Endothelial cell of umbilical vein (primary cell): ENCODE measurements around the gene ANKS1A. TPM values are rescaled to one million over a fixed set of nuclear protein-coding genes. Genes with fewer than 3 reads are reported as not detected.

Experiments
- BruUV-seq: library from RNA; stranded (reverse); fragments of 400-500 nt; replicated peaks from 2 replicates; lab custom pipeline; 2021; lab: Mats Ljungman, UMichigan
- CTCF ChIA-PET: fragments of 300-600, 350-600 bp; sonication (Branson Sonifier 250); formaldehyde crosslinking; loops from one replicate; lab custom pipeline; 2021; ENCODE audit warnings: antibody characterized with exemption, inconsistent platforms; lab: Charles Lee
- POLR2A ChIA-PET: fragments of 300-600, 350-600 bp; sonication (Branson Sonifier 250); formaldehyde crosslinking; loops from one replicate; lab custom pipeline; 2021; ENCODE audit warnings: antibody characterized with exemption, inconsistent platforms; lab: Charles Lee
- DNase-seq: peaks from one replicate; pipeline ENCODE4 v3.0.0-alpha.2; 2011; ENCODE audit warnings: low read depth, low spot score
- FAIRE-seq: peaks from 2 replicates; lab custom pipeline; 2011; peaks lifted over from hg19 to GRCh38; lab: Jason Lieb, UNC
- H2AFZ ChIP-seq: 2 replicates; pipeline ENCODE4 v1.6.0; 2012; ENCODE audit warnings: low read depth, low read length, control low read depth, inconsistent platforms
- H3K27ac ChIP-seq: 2 replicates; pipeline ENCODE4 v1.5.1; 2011; ENCODE audit warnings: low read depth, mild to moderate bottlenecking, control low read depth, low read length, moderate library complexity; ENCODE audit not compliant: insufficient read depth
- H3K27me3 ChIP-seq, 2 experiments: 2 replicates each; pipeline versions ENCODE4 v1.6.0 to v1.6.1; 2011; ENCODE audit warnings: low read length in 2 of 2, mixed read lengths in 1 of 2; ENCODE audit not compliant: control insufficient read depth in 2 of 2, insufficient read depth in 2 of 2
- H3K36me3 ChIP-seq, 2 experiments: 2 replicates in 1 of 2; 3 replicates in 1 of 2; pipeline ENCODE4 v1.5.1; 2011; ENCODE audit warnings: low read length in 2 of 2, mild to moderate bottlenecking in 1 of 2, moderate library complexity in 1 of 2; ENCODE audit not compliant: control insufficient read depth in 2 of 2, insufficient read depth in 2 of 2; ENCODE audit errors: extremely low read depth in 1 of 2
- H3K4me1 ChIP-seq: 3 replicates; pipeline ENCODE4 v1.5.1; 2011; ENCODE audit warnings: mild to moderate bottlenecking, low read length; ENCODE audit not compliant: control insufficient read depth, insufficient read depth; ENCODE audit errors: extremely low read depth
- H3K4me2 ChIP-seq: 2 replicates; pipeline ENCODE4 v1.6.1; 2011; ENCODE audit warnings: low read length, control low read depth, mixed read lengths; ENCODE audit not compliant: insufficient read depth
- H3K4me3 ChIP-seq, 3 experiments: fragments of 200-600 bp in 1 of 3; sonication (generic), shearing (Covaris generic) in 1 of 3; replicated peaks in 1 of 3; 2 replicates each; pipeline ENCODE4 v1.5.1; 2011 to 2016; ENCODE audit warnings: control low read depth in 3 of 3, low read length in 3 of 3, mild to moderate bottlenecking in 2 of 3, inconsistent platforms in 1 of 3, low read depth in 1 of 3, moderate library complexity in 1 of 3; ENCODE audit not compliant: insufficient read depth in 1 of 3
- H3K79me2 ChIP-seq: 2 replicates; pipeline ENCODE4 v1.6.0; 2012; ENCODE audit warnings: low read length, inconsistent platforms; ENCODE audit not compliant: control insufficient read depth, insufficient read depth
- H3K9ac ChIP-seq: replicated peaks from 2 replicates; pipeline ENCODE3; 2011; ENCODE audit warnings: low read length, control low read depth; ENCODE audit not compliant: insufficient read depth; ENCODE audit errors: extremely low read depth
- H3K9me1 ChIP-seq: replicated peaks from 3 replicates; pipeline ENCODE4 v1.6.0; 2011; ENCODE audit warnings: mild to moderate bottlenecking, low read length; ENCODE audit not compliant: control insufficient read depth, insufficient read depth; ENCODE audit errors: extremely low read depth
- H3K9me3 ChIP-seq: replicated peaks from 2 replicates; pipeline ENCODE4 v1.5.1; 2012; ENCODE audit warnings: low read length, inconsistent platforms; ENCODE audit not compliant: control insufficient read depth, insufficient read depth
- H4K20me1 ChIP-seq: replicated peaks from 2 replicates; pipeline ENCODE3; 2011; ENCODE audit warnings: mild to moderate bottlenecking, low read length; ENCODE audit not compliant: control insufficient read depth, insufficient read depth; ENCODE audit errors: extremely low read depth
- CTCF ChIP-seq, 2 donors: IDR thresholded peaks; 1 replicate in 1 of 2; 2 replicates in 1 of 2; pipeline ENCODE4 v1.5.1; 2011; ENCODE audit warnings: low read length in 2 of 2, mild to moderate bottlenecking in 2 of 2, moderate library complexity in 2 of 2, control low read depth in 1 of 2, inconsistent platforms in 1 of 2, low read depth in 1 of 2; ENCODE audit not compliant: insufficient read depth in 1 of 2; ENCODE audit errors: extremely low read depth in 1 of 2
- EZH2 ChIP-seq: IDR thresholded peaks from 2 replicates; pipeline ENCODE4 v1.6.1; 2012; ENCODE audit warnings: borderline replicate concordance, low read depth, mild to moderate bottlenecking, moderate library complexity, low read length, inconsistent platforms; ENCODE audit not compliant: severe bottlenecking
- FOS ChIP-seq: IDR thresholded peaks from 2 replicates; pipeline ENCODE4 v1.6.1; 2011; ENCODE audit warnings: mild to moderate bottlenecking, low read length, moderate library complexity, borderline replicate concordance; ENCODE audit not compliant: insufficient read depth
- GATA2 ChIP-seq: IDR thresholded peaks from 2 replicates; pipeline ENCODE4 v1.7.0; 2011; ENCODE audit warnings: low read depth, mild to moderate bottlenecking, moderate library complexity, mixed read lengths, low read length; ENCODE audit not compliant: insufficient read length, insufficient read depth
- JUN ChIP-seq: IDR thresholded peaks from 2 replicates; pipeline ENCODE4 v1.6.1; 2011; ENCODE audit warnings: borderline replicate concordance, low read depth; ENCODE audit not compliant: insufficient read length, insufficient read depth
- MAX ChIP-seq: IDR thresholded peaks from 2 replicates; pipeline ENCODE4 v1.6.1; 2011; ENCODE audit not compliant: insufficient read depth, insufficient read length
- MYC ChIP-seq: IDR thresholded peaks from one replicate; pipeline ENCODE4 v1.6.1; 2011; ENCODE audit warnings: mild to moderate bottlenecking, low read depth, low read length
- POLR2A ChIP-seq: IDR thresholded peaks from 2 replicates; pipeline ENCODE4 v1.6.1; 2012; ENCODE audit warnings: low read depth, mild to moderate bottlenecking, control low read depth, low read length
- POLR2AphosphoS5 ChIP-seq: IDR thresholded peaks from 2 replicates; pipeline ENCODE4 v1.6.1; 2012; ENCODE audit warnings: low read depth, mild to moderate bottlenecking, control low read depth, low read length, moderate library complexity; ENCODE audit not compliant: insufficient read depth
- dilution Hi-C: fragments of 300-500 bp; cut with MboI; formaldehyde crosslinking; loops from one replicate; pipeline ENCODE4 v1.15.0; 2019; ENCODE audit warnings: low sequenced_read_pairs; ENCODE audit not compliant: extremely low pct_ligation_motif_present
- intact Hi-C: fragments of 100-400 bp; cut with micrococcal nuclease; formaldehyde crosslinking; loops from one replicate; pipeline ENCODE4 v1.10.0; 2022
- polyA plus RNA-seq, 4 experiments: library from polyadenylated mRNA; depleted of rRNA in 3 of 4; stranded (reverse) in 3 of 4; unstranded in 1 of 4; fragments of >200 nt; gene quantifications; 2 replicates each; pipeline versions ENCODE4 v1.2.1 to v1.2.3, GENCODE V29; 2011 to 2012; ENCODE audit warnings: missing spikeins in 1 of 4
- total RNA-seq: library from RNA; stranded (reverse); gene quantifications from 2 replicates; pipeline ENCODE4 v1.2.3, GENCODE V29; 2021

Gene ANKS1A
- total and polyA plus RNA-seq, 2 donors (not counting 3 experiments of a cell fraction or from before 2014, with no cell fraction given): 8.9 to 26.1 TPM

GRCh38 chr6:35040398-35040797 lies 151.3 kb downstream of the ANKS1A start:
- Histone ChIP-seq H3K4me1 (peaks cover 43% of the 10 kb centered on the region), H4K20me1 (no peaks in the 10 kb centered on the region), H3K4me3 (no peak overlapping the region), H3K36me3 (no peaks in the 10 kb centered on the region), H3K9me1 (no peaks in the 10 kb centered on the region), H3K27me3 (no peaks in the 10 kb centered on the region), H3K27ac (no peak overlapping the region), H3K9ac (no peak overlapping the region), H3K4me2 (no peak overlapping the region), H2AFZ (no peak overlapping the region), H3K9me3 (no peaks in the 10 kb centered on the region), H3K79me2 (no peaks in the 10 kb centered on the region)
- ChIA-PET CTCF (interaction anchor here (1.3 to 1.6 kb wide), 2 partner anchors 14 to 54 kb away, joined by 5 read pairs; no protein-coding TSS in a partner anchor), POLR2A (no interaction called here)
- BruUV-seq: no TSS peak
- FAIRE-seq: no peak
- no peak for DNase-seq
- TF ChIP-seq GATA2: no peak
- no peak for TF ChIP-seq MAX
- no peak for TF ChIP-seq CTCF (IDR thresholded peaks at IDR 0.05; ENCODE audit: extremely low read depth in 1 of 2, insufficient read depth in 1 of 2, low read depth in 1 of 2, low read length in 2 of 2)
- no peak for TF ChIP-seq POLR2A
- TF ChIP-seq EZH2: no peak
- no peak for TF ChIP-seq MYC
- no peak for TF ChIP-seq POLR2AphosphoS5
- TF ChIP-seq FOS: no peak
- TF ChIP-seq JUN: no peak
- intact Hi-C loops (no loop called here), dilution Hi-C loops (no loop called here)
